Lower lobe of right lung (tissue), 2 donors: ENCODE results near the gene FGF21. TPM values are rescaled to one million over a fixed set of nuclear protein-coding genes. Genes with fewer than 3 reads are reported as not detected.
A peak's percentile ranks its signal among the peaks of the same experiment; 100 is the strongest.

Experiments used
- ATAC-seq, 2 donors: fragments of 200-7000 bp; cut with Tn5 transposase; one replicate each; pipeline ENCODE4 v1.9.1; 2020 to 2022; ENCODE audit warnings: mild to moderate bottlenecking in 2 of 2, moderate library complexity in 2 of 2
- DNase-seq: peaks from one replicate; pipeline ENCODE4 v3.0.0-alpha.2; 2020
- H3K27ac ChIP-seq: fragments of 200-600 bp; one replicate; pipeline ENCODE4 v1.8.0; 2022
- H3K27me3 ChIP-seq: fragments of 200-600 bp; one replicate; pipeline ENCODE4 v1.8.0; 2022; ENCODE audit warnings: low read depth
- H3K36me3 ChIP-seq: fragments of 200-600 bp; one replicate; pipeline ENCODE4 v1.8.0; 2022; ENCODE audit warnings: mild to moderate bottlenecking
- H3K4me1 ChIP-seq: fragments of 200-600 bp; one replicate; pipeline ENCODE4 v1.8.0; 2022
- H3K4me3 ChIP-seq: fragments of 200-600 bp; one replicate; pipeline ENCODE4 v1.8.0; 2022; ENCODE audit warnings: mild to moderate bottlenecking
- H3K9me3 ChIP-seq: fragments of 200-600 bp; one replicate; pipeline ENCODE4 v1.8.0; 2022
- CTCF ChIP-seq: fragments of 200-600 bp; IDR thresholded peaks from one replicate; pipeline ENCODE4 v1.8.0; 2022; ENCODE audit warnings: antibody characterized with exemption, mild to moderate bottlenecking
- intact Hi-C: fragments of 100-400 bp; cut with DNase I; formaldehyde crosslinking; loops from one replicate; pipeline ENCODE4 v1.11.0; 2022
- total RNA-seq: library from RNA; stranded (reverse); fragmentation: NEBNext Ultra II Directional; extraction: Animal tissue kit (Norgen Biotek cat#: 25700); gene quantifications from one replicate; pipeline ENCODE4 v1.2.1, GENCODE V29; 2021
- donor health status: DM: no; HTN: yes; CAD: no; lungs with severe emphysema.

Gene FGF21
- total RNA-seq, 1 donor from 2014 or later, result not detected

- no peaks in the 10 kb centered on the region for H3K9me3 ChIP-seq
- peak; percentile 57 for DNase-seq
- H3K36me3 ChIP-seq, result peaks cover 6% of the 10 kb centered on the region
- H3K4me1 ChIP-seq, result peaks cover 17% of the 10 kb centered on the region
- intact Hi-C loops, result no loop called here
- peak overlapping the region; percentile 12 for H3K4me3 ChIP-seq
- H3K27ac ChIP-seq, result no peak overlapping the region
- no peak for ATAC-seq
- H3K27me3 ChIP-seq, result peaks cover 13% of the 10 kb centered on the region
- TF ChIP-seq CTCF, result no peak
These were observed 20.2 kb upstream of the FGF21 start for GRCh38 chr19:48735031-48735615.

- Histone ChIP-seq H3K27ac (no peak overlapping the region), H3K4me1 (peaks cover 17% of the 10 kb centered on the region), H3K9me3 (no peaks in the 10 kb centered on the region), H3K4me3 (peak overlapping the region; percentile 67), H3K36me3 (peaks cover 6% of the 10 kb centered on the region), H3K27me3 (peaks cover 8% of the 10 kb centered on the region)
- intact Hi-C loops, result no loop called here
- TF ChIP-seq CTCF, result no peak
- peak; percentile 52 for DNase-seq
- no peak for ATAC-seq
These were observed 17.8 kb upstream of the FGF21 start for GRCh38 chr19:48737360-48737998.

GRCh38 chr19:48738557-48739403 lies 16.5 kb upstream of the FGF21 start:
- TF ChIP-seq CTCF, result peak; percentile 33
- Histone ChIP-seq H3K4me3 (peak overlapping the region; percentile 67), H3K4me1 (peaks cover 17% of the 10 kb centered on the region), H3K27me3 (peaks cover 8% of the 10 kb centered on the region), H3K27ac (peak overlapping the region; percentile 81), H3K9me3 (no peaks in the 10 kb centered on the region), H3K36me3 (no peaks in the 10 kb centered on the region)
- ATAC-seq (peak; percentile 92 to 95), DNase-seq (peak; percentile 93)
- intact Hi-C loops, result no loop called here

- H3K4me3 ChIP-seq, result peak overlapping the region; percentile 67
- peak overlapping the region; percentile 81 for H3K27ac ChIP-seq
- TF ChIP-seq CTCF, result no peak
- ATAC-seq (peak in 1 of 2 donors; percentile 2), DNase-seq (no peak)
- H3K27me3 ChIP-seq, result peaks cover 8% of the 10 kb centered on the region
- intact Hi-C loops, result no loop called here
- H3K9me3 ChIP-seq, result no peaks in the 10 kb centered on the region
- H3K4me1 ChIP-seq, result peaks cover 17% of the 10 kb centered on the region
- no peaks in the 10 kb centered on the region for H3K36me3 ChIP-seq
These were observed 15.7 kb upstream of the FGF21 start for GRCh38 chr19:48739404-48740163.
